NB4 (cell line): Measurements from ENCODE around the gene IMP4.

Experiments used
- MYC ChIP-seq: IDR thresholded peaks from 2 replicates; pipeline ENCODE4 v1.6.1; 2011; ENCODE audit warnings: low read depth, low read length
- POLR2A ChIP-seq: IDR thresholded peaks from 2 replicates; pipeline ENCODE4 v1.6.1; 2011; ENCODE audit warnings: mild to moderate bottlenecking; ENCODE audit not compliant: insufficient read length; ENCODE audit errors: extremely low read depth
- TF ChIP-seq, protein P1 (sequence below): IDR thresholded peaks from one replicate; pipeline ENCODE4 v1.5.1; 2012; ENCODE audit warnings: low read depth, low read length
- TF ChIP-seq, protein P2 (sequence below): IDR thresholded peaks from 2 replicates; pipeline ENCODE4 v1.6.1; 2011; ENCODE audit warnings: low read depth, low read length

DNA sequence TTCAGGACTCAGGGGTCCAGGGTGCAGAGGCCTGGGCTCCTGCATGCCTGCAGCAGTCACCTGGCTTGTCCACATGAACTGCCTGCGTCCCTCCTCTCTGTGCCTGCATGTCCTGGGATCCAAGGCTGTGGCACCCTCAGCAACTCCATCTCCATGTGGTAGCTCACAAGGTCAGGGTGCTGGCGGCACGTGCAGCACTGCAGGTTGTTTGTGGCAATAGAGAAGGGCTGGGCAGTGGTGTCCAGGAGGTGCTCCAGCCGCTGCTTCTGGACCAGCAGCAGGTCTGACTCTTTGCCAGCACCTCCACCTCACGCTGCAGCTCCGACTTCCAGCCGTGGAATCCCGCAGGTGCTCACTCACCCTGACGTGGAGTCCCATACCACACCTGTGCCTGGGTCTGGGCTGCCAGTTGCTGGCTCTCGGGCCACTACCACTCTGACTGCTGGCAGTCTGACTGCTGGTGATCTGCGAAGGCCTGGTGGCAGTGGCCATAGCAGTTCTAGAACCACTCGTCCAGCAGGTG is 28.8 kb upstream of the IMP4 start:
- TF ChIP-seq, protein P1, sequence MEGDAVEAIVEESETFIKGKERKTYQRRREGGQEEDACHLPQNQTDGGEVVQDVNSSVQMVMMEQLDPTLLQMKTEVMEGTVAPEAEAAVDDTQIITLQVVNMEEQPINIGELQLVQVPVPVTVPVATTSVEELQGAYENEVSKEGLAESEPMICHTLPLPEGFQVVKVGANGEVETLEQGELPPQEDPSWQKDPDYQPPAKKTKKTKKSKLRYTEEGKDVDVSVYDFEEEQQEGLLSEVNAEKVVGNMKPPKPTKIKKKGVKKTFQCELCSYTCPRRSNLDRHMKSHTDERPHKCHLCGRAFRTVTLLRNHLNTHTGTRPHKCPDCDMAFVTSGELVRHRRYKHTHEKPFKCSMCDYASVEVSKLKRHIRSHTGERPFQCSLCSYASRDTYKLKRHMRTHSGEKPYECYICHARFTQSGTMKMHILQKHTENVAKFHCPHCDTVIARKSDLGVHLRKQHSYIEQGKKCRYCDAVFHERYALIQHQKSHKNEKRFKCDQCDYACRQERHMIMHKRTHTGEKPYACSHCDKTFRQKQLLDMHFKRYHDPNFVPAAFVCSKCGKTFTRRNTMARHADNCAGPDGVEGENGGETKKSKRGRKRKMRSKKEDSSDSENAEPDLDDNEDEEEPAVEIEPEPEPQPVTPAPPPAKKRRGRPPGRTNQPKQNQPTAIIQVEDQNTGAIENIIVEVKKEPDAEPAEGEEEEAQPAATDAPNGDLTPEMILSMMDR: no peak
- TF ChIP-seq POLR2A (no peak), MYC (no peak)
- TF ChIP-seq, protein P2, sequence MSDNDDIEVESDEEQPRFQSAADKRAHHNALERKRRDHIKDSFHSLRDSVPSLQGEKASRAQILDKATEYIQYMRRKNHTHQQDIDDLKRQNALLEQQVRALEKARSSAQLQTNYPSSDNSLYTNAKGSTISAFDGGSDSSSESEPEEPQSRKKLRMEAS: no peak
